Parathyroid adenoma (tissue), 2 donors: ENCODE measurements around the gene SNTA1.
"Not testable (repeated sequence)": the region's sequence is repeated elsewhere in the genome, so short reads cannot be mapped to it uniquely, and the experiment has no call there.

Source experiments
- H2AFZ ChIP-seq: fragments of 300-600 bp; sonication (generic); one replicate; pipeline ENCODE4 v1.7.0; 2017; ENCODE audit warnings: antibody characterized with exemption, mild to moderate bottlenecking
- H3K27ac ChIP-seq: fragments of 300-600 bp; sonication (generic); one replicate; pipeline ENCODE4 v1.7.0; 2017
- H3K27me3 ChIP-seq: fragments of 300-600 bp; sonication (generic); one replicate; pipeline ENCODE4 v1.7.0; 2017; ENCODE audit warnings: low read length; ENCODE audit not compliant: control insufficient read depth, insufficient read depth
- H3K36me3 ChIP-seq: fragments of 300-600 bp; sonication (generic); one replicate; pipeline ENCODE4 v1.7.0; 2017; ENCODE audit warnings: low read length; ENCODE audit not compliant: control insufficient read depth, insufficient read depth
- H3K4me1 ChIP-seq: fragments of 300-600 bp; sonication (generic); one replicate; pipeline ENCODE4 v1.7.0; 2017; ENCODE audit warnings: control low read depth
- H3K4me2 ChIP-seq: fragments of 300-600 bp; sonication (generic); one replicate; pipeline ENCODE4 v1.7.0; 2017; ENCODE audit warnings: low read length
- H3K4me3 ChIP-seq: fragments of 300-600 bp; sonication (generic); one replicate; pipeline ENCODE4 v1.7.0; 2017; ENCODE audit warnings: low read depth, low read length
- H3K79me2 ChIP-seq: fragments of 300-600 bp; sonication (generic); one replicate; pipeline ENCODE4 v1.7.0; 2017; ENCODE audit warnings: control low read depth
- H3K9ac ChIP-seq: fragments of 300-600 bp; sonication (generic); one replicate; pipeline ENCODE4 v1.7.0; 2017; ENCODE audit warnings: mild to moderate bottlenecking
- H3K9me3 ChIP-seq: fragments of 300-600 bp; sonication (generic); one replicate; pipeline ENCODE4 v1.7.0; 2017; ENCODE audit warnings: low read length; ENCODE audit not compliant: control insufficient read depth
- TF ChIP-seq, protein P1 (sequence below): fragments of 300-600 bp; sonication (generic); IDR thresholded peaks from one replicate; pipeline ENCODE4 v1.7.0; 2017; ENCODE audit warnings: antibody characterized with exemption, mild to moderate bottlenecking
- donor health status: primary hyperparathyroidism.

SNTA1 gene

DNA sequence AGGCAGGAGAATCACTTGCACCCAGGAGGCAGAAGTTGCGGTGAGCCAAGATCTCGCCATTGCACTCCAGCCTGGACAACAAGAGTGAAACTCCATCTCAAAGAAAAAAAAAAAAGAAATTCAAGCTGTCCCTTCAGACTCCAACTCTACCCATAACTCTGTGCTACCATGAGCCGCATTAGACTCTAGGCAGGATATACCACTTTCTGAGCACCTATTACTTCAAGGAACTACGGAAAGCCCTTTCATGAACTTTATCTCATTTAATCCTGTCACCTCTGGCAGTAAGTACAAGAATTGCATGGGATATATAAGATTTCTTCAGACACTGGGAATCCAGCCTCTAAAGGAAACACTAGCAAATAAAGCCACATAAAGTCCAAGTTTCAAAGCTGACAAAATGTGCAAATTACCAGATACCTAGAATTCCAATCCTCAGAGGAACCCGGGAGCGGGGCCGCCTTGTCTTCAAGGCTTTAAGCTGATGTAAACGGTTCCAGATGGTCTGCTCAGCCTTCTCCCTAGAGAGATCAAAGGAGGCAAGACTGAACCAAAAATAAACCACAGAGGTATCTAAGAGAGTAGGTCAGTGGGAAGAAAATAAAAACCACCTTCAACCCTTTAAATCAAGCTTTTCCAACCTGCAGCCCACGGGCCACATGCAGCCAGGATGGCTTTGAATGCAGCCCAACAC is 51.7 kb downstream of the SNTA1 start:
- Histone ChIP-seq H3K4me2 (no peak overlapping the region), H3K4me1 (no peaks in the 10 kb centered on the region), H3K27ac (no peak overlapping the region), H3K9ac (no peak overlapping the region), H2AFZ (no peak overlapping the region), H3K27me3 (no peaks in the 10 kb centered on the region), H3K79me2 (no peaks in the 10 kb centered on the region), H3K36me3 (no peaks in the 10 kb centered on the region), H3K9me3 (no peaks in the 10 kb centered on the region), H3K4me3 (no peak overlapping the region)
- TF ChIP-seq, protein P1, sequence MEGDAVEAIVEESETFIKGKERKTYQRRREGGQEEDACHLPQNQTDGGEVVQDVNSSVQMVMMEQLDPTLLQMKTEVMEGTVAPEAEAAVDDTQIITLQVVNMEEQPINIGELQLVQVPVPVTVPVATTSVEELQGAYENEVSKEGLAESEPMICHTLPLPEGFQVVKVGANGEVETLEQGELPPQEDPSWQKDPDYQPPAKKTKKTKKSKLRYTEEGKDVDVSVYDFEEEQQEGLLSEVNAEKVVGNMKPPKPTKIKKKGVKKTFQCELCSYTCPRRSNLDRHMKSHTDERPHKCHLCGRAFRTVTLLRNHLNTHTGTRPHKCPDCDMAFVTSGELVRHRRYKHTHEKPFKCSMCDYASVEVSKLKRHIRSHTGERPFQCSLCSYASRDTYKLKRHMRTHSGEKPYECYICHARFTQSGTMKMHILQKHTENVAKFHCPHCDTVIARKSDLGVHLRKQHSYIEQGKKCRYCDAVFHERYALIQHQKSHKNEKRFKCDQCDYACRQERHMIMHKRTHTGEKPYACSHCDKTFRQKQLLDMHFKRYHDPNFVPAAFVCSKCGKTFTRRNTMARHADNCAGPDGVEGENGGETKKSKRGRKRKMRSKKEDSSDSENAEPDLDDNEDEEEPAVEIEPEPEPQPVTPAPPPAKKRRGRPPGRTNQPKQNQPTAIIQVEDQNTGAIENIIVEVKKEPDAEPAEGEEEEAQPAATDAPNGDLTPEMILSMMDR = no peak

GRCh38 chr20:33389326-33389725 is 54.2 kb downstream of the SNTA1 start:
- H3K27ac ChIP-seq, H2AFZ ChIP-seq, H3K4me1 ChIP-seq, H3K4me2 ChIP-seq, H3K9ac ChIP-seq, H3K27me3 ChIP-seq, H3K4me3 ChIP-seq, H3K36me3 ChIP-seq, H3K79me2 ChIP-seq, H3K9me3 ChIP-seq: not testable (repeated sequence)

DNA sequence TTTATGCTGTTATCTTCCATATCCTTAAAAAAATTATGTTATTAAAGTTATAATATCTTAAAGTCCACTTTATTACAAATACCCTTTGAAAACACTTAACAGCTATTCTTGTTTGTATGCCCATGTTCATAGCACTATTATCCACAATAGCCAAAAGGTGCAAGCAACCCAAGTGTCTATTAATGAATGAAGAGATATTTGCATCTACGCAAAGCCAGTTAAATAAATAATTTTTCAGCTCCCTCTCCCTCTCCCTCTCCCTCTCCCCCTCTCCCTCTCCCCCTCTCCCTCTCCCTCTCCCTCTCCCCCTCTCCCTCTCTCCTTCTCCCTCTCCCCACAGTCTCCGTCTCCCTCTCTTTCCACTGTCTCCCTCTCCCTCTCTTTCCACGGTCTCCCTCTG is 55.3 kb downstream of the SNTA1 start:
- no peak overlapping the region for H2AFZ ChIP-seq
- H3K79me2 ChIP-seq = no peaks in the 10 kb centered on the region
- no peak overlapping the region for H3K4me3 ChIP-seq
- TF ChIP-seq, protein P1 = no peak
- H3K4me2 ChIP-seq = no peak overlapping the region
- no peaks in the 10 kb centered on the region for H3K9me3 ChIP-seq
- H3K4me1 ChIP-seq = no peaks in the 10 kb centered on the region
- H3K36me3 ChIP-seq = no peaks in the 10 kb centered on the region
- no peak overlapping the region for H3K9ac ChIP-seq
- no peak overlapping the region for H3K27ac ChIP-seq
- no peaks in the 10 kb centered on the region for H3K27me3 ChIP-seq

- no peaks in the 10 kb centered on the region for H3K79me2 ChIP-seq
- H3K27me3 ChIP-seq = no peaks in the 10 kb centered on the region
- TF ChIP-seq, protein P1 = no peak
- H3K27ac ChIP-seq = no peak overlapping the region
- no peaks in the 10 kb centered on the region for H3K9me3 ChIP-seq
- no peak overlapping the region for H2AFZ ChIP-seq
- H3K9ac ChIP-seq = no peak overlapping the region
- no peak overlapping the region for H3K4me3 ChIP-seq
- no peaks in the 10 kb centered on the region for H3K4me1 ChIP-seq
- no peak overlapping the region for H3K4me2 ChIP-seq
- H3K36me3 ChIP-seq = no peaks in the 10 kb centered on the region
Observed at GRCh38 chr20:33387177-33387576, 56.4 kb downstream of the SNTA1 start.

GRCh38 chr20:33386673-33387072 is 56.9 kb downstream of the SNTA1 start:
- H3K9ac ChIP-seq = no peak overlapping the region
- no peaks in the 10 kb centered on the region for H3K4me1 ChIP-seq
- no peak overlapping the region for H2AFZ ChIP-seq
- H3K4me3 ChIP-seq = no peak overlapping the region
- no peak overlapping the region for H3K4me2 ChIP-seq
- H3K27ac ChIP-seq = no peak overlapping the region
- H3K36me3 ChIP-seq = no peaks in the 10 kb centered on the region
- H3K79me2 ChIP-seq = no peaks in the 10 kb centered on the region
- no peaks in the 10 kb centered on the region for H3K27me3 ChIP-seq
- no peaks in the 10 kb centered on the region for H3K9me3 ChIP-seq
- TF ChIP-seq, protein P1 = no peak
